Erythroblast (primary cell): Measurements from ENCODE around the gene GPR153.

ENCODE experiments used
- GATA1 ChIP-seq: IDR thresholded peaks from 2 replicates; pipeline ENCODE4 v1.6.1; 2011; ENCODE audit warnings: low read depth, mild to moderate bottlenecking, control low read depth, low read length, moderate library complexity
- POLR2A ChIP-seq: IDR thresholded peaks from 2 replicates; pipeline ENCODE4 v1.6.1; 2011; ENCODE audit warnings: mild to moderate bottlenecking, low read length

- TF ChIP-seq POLR2A (no peak), GATA1 (no peak)
Measured at GRCh38 chr1:6237093-6237492, 23.8 kb downstream of the GPR153 start.
